H9 (cell line): ENCODE measurements around the gene CCDC192. TPM values are rescaled to one million over a fixed set of nuclear protein-coding genes. Genes with fewer than 3 reads are reported as not detected.

ENCODE experiments used
- DNase-seq: peaks from one replicate; pipeline ENCODE4 v3.0.0-alpha.2; 2017
- H2AFZ ChIP-seq: one replicate; pipeline ENCODE4 v1.6.1; 2013; ENCODE audit warnings: mild to moderate bottlenecking, low read length, control low read depth, moderate library complexity
- H2AK5ac ChIP-seq: 2 replicates; pipeline ENCODE4 v1.6.1; 2013; ENCODE audit warnings: low read length, control low read depth, mixed read lengths; ENCODE audit not compliant: insufficient read length
- H2BK120ac ChIP-seq: one replicate; pipeline ENCODE4 v1.6.1; 2013; ENCODE audit warnings: low read depth, mild to moderate bottlenecking, low read length, control low read depth, inconsistent platforms; ENCODE audit not compliant: poor library complexity, severe bottlenecking
- H2BK12ac ChIP-seq: 2 replicates; pipeline ENCODE4 v1.6.1; 2013; ENCODE audit warnings: low read length, control low read depth, mixed read lengths, low read depth; ENCODE audit not compliant: insufficient read length
- H2BK15ac ChIP-seq: 2 replicates; pipeline ENCODE4 v1.6.1; 2013; ENCODE audit warnings: low read depth, low read length, control low read depth
- H2BK20ac ChIP-seq: one replicate; pipeline ENCODE4 v1.6.1; 2013; ENCODE audit warnings: low read depth, mild to moderate bottlenecking, low read length, control low read depth, inconsistent platforms; ENCODE audit not compliant: poor library complexity, severe bottlenecking
- H2BK5ac ChIP-seq: 2 replicates; pipeline ENCODE4 v1.6.1; 2013; ENCODE audit warnings: low read length, control low read depth, mixed read lengths; ENCODE audit not compliant: insufficient read length
- H3K14ac ChIP-seq: 2 replicates; pipeline ENCODE4 v1.6.1; 2013; ENCODE audit warnings: low read length, control low read depth; ENCODE audit not compliant: insufficient read depth
- H3K18ac ChIP-seq: 2 replicates; pipeline ENCODE4 v1.6.1; 2013; ENCODE audit warnings: low read depth, mild to moderate bottlenecking, mixed read lengths, low read length, control low read depth; ENCODE audit not compliant: insufficient read length
- H3K23ac ChIP-seq: 2 replicates; pipeline ENCODE4 v1.6.1; 2013; ENCODE audit warnings: low read length, control low read depth, mixed read lengths, low read depth; ENCODE audit not compliant: insufficient read length
- H3K23me2 ChIP-seq: 2 replicates; pipeline ENCODE4 v1.6.1; 2013; ENCODE audit warnings: low read depth, mild to moderate bottlenecking, mixed read lengths, low read length, control low read depth; ENCODE audit not compliant: insufficient read length, poor library complexity, severe bottlenecking
- H3K27ac ChIP-seq: 2 replicates; pipeline ENCODE4 v1.5.1; 2013; ENCODE audit warnings: low read length, control low read depth, mixed read lengths, low read depth; ENCODE audit not compliant: insufficient read length
- H3K27me3 ChIP-seq: 2 replicates; pipeline ENCODE4 v1.6.1; 2013; ENCODE audit warnings: low read length, control low read depth, inconsistent platforms; ENCODE audit not compliant: insufficient read depth
- H3K4ac ChIP-seq: 2 replicates; pipeline ENCODE4 v1.6.1; 2013; ENCODE audit warnings: low read depth, mild to moderate bottlenecking, control low read depth, inconsistent platforms, low read length, moderate library complexity
- H3K4me1 ChIP-seq: 2 replicates; pipeline ENCODE4 v1.6.1; 2013; ENCODE audit warnings: low read length, control low read depth, inconsistent platforms; ENCODE audit not compliant: insufficient read depth
- H3K4me2 ChIP-seq: 2 replicates; pipeline ENCODE4 v1.6.1; 2013; ENCODE audit warnings: low read length, control low read depth, mixed read lengths; ENCODE audit not compliant: insufficient read length, insufficient read depth
- H3K56ac ChIP-seq: 2 replicates; pipeline ENCODE4 v1.6.1; 2013; ENCODE audit warnings: low read depth, mild to moderate bottlenecking, mixed read lengths, low read length, control low read depth; ENCODE audit not compliant: insufficient read length
- H3K79me1 ChIP-seq: 2 replicates; pipeline ENCODE4 v1.6.1; 2013; ENCODE audit warnings: low read depth, mild to moderate bottlenecking, moderate library complexity, low read length, control low read depth, inconsistent platforms; ENCODE audit not compliant: insufficient read depth, poor library complexity, severe bottlenecking
- H3K79me2 ChIP-seq: 2 replicates; pipeline ENCODE4 v1.6.1; 2013; ENCODE audit warnings: low read length, control low read depth, inconsistent platforms; ENCODE audit not compliant: insufficient read depth
- H3K9ac ChIP-seq: 2 replicates; pipeline ENCODE4 v1.6.1; 2013; ENCODE audit warnings: low read length, control low read depth, mixed read lengths; ENCODE audit not compliant: insufficient read length; ENCODE audit errors: extremely low read depth
- H3K9me3 ChIP-seq: one replicate; pipeline ENCODE4 v1.6.1; 2013; ENCODE audit warnings: low read depth, low read length, inconsistent platforms; ENCODE audit not compliant: control insufficient read depth
- H3T11ph ChIP-seq: one replicate; pipeline ENCODE4 v1.6.1; 2013; ENCODE audit warnings: mild to moderate bottlenecking, low read length, control low read depth, inconsistent platforms
- H4K20me1 ChIP-seq: one replicate; pipeline ENCODE4 v1.6.1; 2013; ENCODE audit not compliant: control insufficient read depth, insufficient read length, insufficient read depth
- H4K5ac ChIP-seq: 2 replicates; pipeline ENCODE4 v1.6.1; 2013; ENCODE audit warnings: low read depth, mild to moderate bottlenecking, mixed read lengths, low read length, control low read depth; ENCODE audit not compliant: insufficient read length
- H4K8ac ChIP-seq: replicated peaks from 2 replicates; pipeline ENCODE4 v1.6.1; 2013; ENCODE audit warnings: low read length, control low read depth, mixed read lengths, low read depth; ENCODE audit not compliant: insufficient read length
- H4K91ac ChIP-seq: 2 replicates; pipeline ENCODE4 v1.6.1; 2013; ENCODE audit warnings: low read depth, mild to moderate bottlenecking, moderate library complexity, mixed read lengths, low read length, control low read depth; ENCODE audit not compliant: insufficient read length
- H3K27ac Mint-ChIP-seq, 3 experiments: 2 replicates in 2 of 3; 3 replicates in 1 of 3; pipeline ENCODE4 v1.8.0; 2020 to 2021; ENCODE audit warnings: mixed read lengths in 3 of 3, mild to moderate bottlenecking in 1 of 3, moderate library complexity in 1 of 3
- H3K27me3 Mint-ChIP-seq: 2 replicates; pipeline ENCODE4 v1.8.0; 2021; ENCODE audit warnings: low read depth, mild to moderate bottlenecking, moderate library complexity, mixed read lengths
- H3K36me3 Mint-ChIP-seq, 3 experiments: 2 replicates in 2 of 3; 3 replicates in 1 of 3; pipeline ENCODE4 v1.8.0; 2020 to 2021; ENCODE audit warnings: low read depth in 3 of 3, mixed read lengths in 3 of 3; ENCODE audit not compliant: insufficient read depth in 1 of 3
- H3K4me1 Mint-ChIP-seq, 2 experiments: 2 replicates each; pipeline ENCODE4 v1.8.0; 2020; ENCODE audit warnings: mixed read lengths in 2 of 2
- H3K4me3 Mint-ChIP-seq, 2 experiments: 2 replicates in 1 of 2; 3 replicates in 1 of 2; pipeline ENCODE4 v1.8.0; 2020 to 2021; ENCODE audit warnings: mild to moderate bottlenecking in 2 of 2, mixed read lengths in 2 of 2, moderate library complexity in 1 of 2
- H3K9me3 Mint-ChIP-seq, 2 experiments: 2 replicates in 1 of 2; 3 replicates in 1 of 2; pipeline ENCODE4 v1.8.0; 2020; ENCODE audit warnings: mild to moderate bottlenecking in 2 of 2, mixed read lengths in 2 of 2, moderate library complexity in 1 of 2
- CTCF ChIP-seq: fragments of 200-600 bp; sonication (generic); conservative IDR thresholded peaks from 3 replicates; pipeline ENCODE4 v1.8.0; 2021; ENCODE audit warnings: antibody characterized with exemption, mild to moderate bottlenecking
- WGBS: extraction: QIAGEN DNeasy Blood & Tissue Kit; methylation state at CpG from one replicate; pipeline ENCODE4 v1.1.7; 2013; ENCODE audit warnings: missing lambda C conversion rate, low lambda C conversion rate, mixed read lengths; ENCODE audit not compliant: insufficient read length; ENCODE audit errors: extremely low coverage; 5-methylcytosine and 5-hydroxymethylcytosine counted together
- total RNA-seq: library from RNA; stranded (reverse); gene quantifications from 2 replicates; pipeline ENCODE4 v1.2.1, GENCODE V29; 2021

Gene CCDC192
- total RNA-seq, 1 experiment from 2014 or later: not detected

GRCh38 chr5:127660047-127660733, 43.0 kb upstream of the CCDC192 start:
- Histone ChIP-seq H3T11ph (no peak overlapping the region), H3K56ac (no peak overlapping the region), H4K5ac (no peak overlapping the region), H4K91ac (no peak overlapping the region), H3K9me3 (no peaks in the 10 kb centered on the region), H2BK20ac (no peak overlapping the region), H3K79me1 (no peaks in the 10 kb centered on the region), H3K27me3 (no peaks in the 10 kb centered on the region), H2AFZ (no peak overlapping the region), H3K23me2 (no peaks in the 10 kb centered on the region), H3K14ac (no peak overlapping the region), H2AK5ac (no peak overlapping the region), H2BK5ac (no peak overlapping the region), H3K79me2 (no peaks in the 10 kb centered on the region), H2BK120ac (no peak overlapping the region), H4K20me1 (no peaks in the 10 kb centered on the region), H3K9ac (no peak overlapping the region), H3K23ac (no peak overlapping the region), H2BK12ac (no peak overlapping the region), H3K4me1 (peaks cover 4% of the 10 kb centered on the region; the same call in 1 of the 2 replicates), H2BK15ac (no peak overlapping the region), H3K4ac (no peak overlapping the region), H4K8ac (no peak overlapping the region), H3K18ac (no peak overlapping the region), H3K27ac (no peak overlapping the region), H3K4me2 (no peak overlapping the region)
- peaks cover 26 to 30% of the 10 kb centered on the region in 2 experiments for H3K4me1 Mint-ChIP-seq
- TF ChIP-seq CTCF: no peak
- H3K27me3 Mint-ChIP-seq: no peaks in the 10 kb centered on the region
- DNase-seq: no peak
- H3K36me3 Mint-ChIP-seq: no peaks in the 10 kb centered on the region
- no peak overlapping the region for H3K4me3 Mint-ChIP-seq
- peak overlapping the region; percentile 37 to 53 (median 47); a peak in 4 of 7 replicates for H3K27ac Mint-ChIP-seq
- no CpG with 5 or more reads among the region's 3 CpGs for WGBS
- no peaks in the 10 kb centered on the region for H3K9me3 Mint-ChIP-seq
